GM12892 (cell line): Measurements from ENCODE around the gene CIAPIN1.

Experiments
- POLR2A ChIP-seq: IDR thresholded peaks from 2 replicates; pipeline ENCODE4 v1.6.1; 2011; ENCODE audit warnings: low read depth, low read length, control low read depth
- POLR2AphosphoS5 ChIP-seq: IDR thresholded peaks from 2 replicates; pipeline ENCODE4 v1.6.1; 2011; ENCODE audit warnings: low read depth, low read length, control low read depth
- TAF1 ChIP-seq: IDR thresholded peaks from 2 replicates; pipeline ENCODE4 v1.6.1; 2011; ENCODE audit warnings: low read depth, mild to moderate bottlenecking, control low read depth, low read length, borderline replicate concordance

DNA sequence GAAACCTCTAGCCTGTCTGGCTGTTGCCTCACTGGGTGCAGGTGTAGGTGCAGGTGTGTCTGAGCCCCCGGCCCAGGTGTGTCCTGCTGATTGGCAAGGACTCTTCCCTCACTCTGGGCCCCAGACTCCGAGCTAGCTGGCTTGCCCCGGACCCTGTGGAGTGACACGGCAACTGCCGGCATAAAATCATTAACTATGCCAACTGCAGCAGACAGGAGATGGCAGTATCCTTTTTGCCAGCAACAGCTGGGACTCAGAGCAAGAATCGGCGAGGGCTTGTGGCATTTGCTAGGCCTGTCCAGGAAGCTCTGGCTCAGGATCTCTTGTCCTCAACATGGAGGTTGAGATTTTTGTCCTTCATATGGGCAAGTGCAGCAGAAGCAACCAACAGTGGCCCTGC is 20.8 kb downstream of the CIAPIN1 start:
- no peak for TF ChIP-seq POLR2A
- no peak for TF ChIP-seq POLR2AphosphoS5
- TF ChIP-seq TAF1 = no peak
